HG03159 (cell line): ENCODE results near the gene EBF3.

Source experiments
- ATAC-seq: cut with Tn5 transposase; IDR thresholded peaks from one replicate; pipeline ENCODE4 v1.9.1; 2021; ENCODE audit warnings: mild to moderate bottlenecking, moderate library complexity; ENCODE audit not compliant: unreplicated experiment

EBF3 gene, protein sequence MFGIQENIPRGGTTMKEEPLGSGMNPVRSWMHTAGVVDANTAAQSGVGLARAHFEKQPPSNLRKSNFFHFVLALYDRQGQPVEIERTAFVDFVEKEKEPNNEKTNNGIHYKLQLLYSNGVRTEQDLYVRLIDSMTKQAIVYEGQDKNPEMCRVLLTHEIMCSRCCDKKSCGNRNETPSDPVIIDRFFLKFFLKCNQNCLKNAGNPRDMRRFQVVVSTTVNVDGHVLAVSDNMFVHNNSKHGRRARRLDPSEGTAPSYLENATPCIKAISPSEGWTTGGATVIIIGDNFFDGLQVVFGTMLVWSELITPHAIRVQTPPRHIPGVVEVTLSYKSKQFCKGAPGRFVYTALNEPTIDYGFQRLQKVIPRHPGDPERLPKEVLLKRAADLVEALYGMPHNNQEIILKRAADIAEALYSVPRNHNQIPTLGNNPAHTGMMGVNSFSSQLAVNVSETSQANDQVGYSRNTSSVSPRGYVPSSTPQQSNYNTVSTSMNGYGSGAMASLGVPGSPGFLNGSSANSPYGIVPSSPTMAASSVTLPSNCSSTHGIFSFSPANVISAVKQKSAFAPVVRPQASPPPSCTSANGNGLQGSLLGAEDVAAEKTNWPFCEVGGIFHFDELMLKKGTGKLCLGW

DNA sequence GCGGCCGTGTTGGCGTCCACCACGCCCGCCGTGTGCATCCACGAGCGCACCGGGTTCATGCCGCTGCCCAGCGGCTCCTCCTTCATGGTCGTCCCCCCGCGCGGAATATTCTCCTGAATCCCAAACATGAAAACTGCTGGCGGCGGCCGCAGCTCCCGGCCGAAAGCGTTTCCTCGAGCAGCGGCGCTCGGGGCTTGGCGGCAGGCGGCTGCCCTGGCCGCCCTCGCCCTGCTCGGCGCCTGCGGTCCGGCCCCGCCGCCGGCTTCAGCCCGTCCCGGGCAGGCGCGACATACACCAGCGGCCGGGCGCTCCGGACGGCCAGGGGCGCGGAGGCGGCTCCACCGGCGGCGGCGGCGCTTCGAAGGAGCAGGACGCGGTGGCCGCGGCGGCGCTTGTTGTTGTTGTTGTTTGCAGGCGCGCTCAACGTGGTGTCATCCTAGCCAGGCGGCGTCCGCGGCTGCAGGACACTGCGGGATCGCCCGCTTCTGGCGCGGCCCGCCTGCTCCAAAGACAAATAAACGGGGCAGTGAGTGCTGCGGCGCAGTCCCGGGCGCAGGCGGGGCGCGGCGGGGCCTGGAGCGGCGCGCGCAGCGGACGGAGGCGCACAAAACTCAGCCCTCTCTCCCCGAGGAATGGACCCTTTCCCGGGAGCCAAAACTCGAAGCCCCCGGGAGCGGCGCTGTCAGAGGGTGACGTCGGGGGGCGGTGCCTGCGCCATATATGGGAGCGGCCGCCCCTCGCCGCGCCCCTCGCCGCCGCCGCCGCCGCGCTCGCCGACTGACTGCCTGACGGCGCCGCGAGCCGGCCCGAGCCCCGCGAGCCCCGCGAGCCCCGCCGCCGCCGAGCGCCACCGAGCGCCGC is at the start of gene EBF3:
Gene EBF3 (minus strand): TSS at position 634 of the 861 bp plus-strand sequence. CDS start 506 bp downstream, at position 128.
- no peak for ATAC-seq

GRCh38 chr10:130013335-130014262 is 49.5 kb upstream of the EBF3 start:
- no peak for ATAC-seq

DNA sequence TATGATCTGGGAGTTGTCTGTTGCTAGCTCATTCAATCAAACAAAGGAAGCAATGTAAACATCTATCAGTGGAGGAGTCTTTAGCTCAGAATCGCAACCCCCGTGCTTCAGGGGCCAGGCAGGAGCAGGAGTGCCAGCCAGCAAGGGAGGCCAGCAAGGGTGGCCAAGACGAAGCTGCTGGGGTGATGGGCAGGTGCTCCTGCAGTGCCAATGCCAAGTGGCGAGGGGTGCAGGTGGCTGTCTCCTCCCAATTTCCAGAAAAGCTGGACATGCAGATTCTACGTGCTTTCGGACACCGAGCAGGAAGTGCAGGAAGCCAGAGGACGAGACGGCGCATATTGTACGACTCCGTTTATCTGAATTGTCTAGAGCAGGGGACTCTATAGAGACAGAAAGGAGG is 48.1 kb upstream of the EBF3 start:
- no peak for ATAC-seq

DNA sequence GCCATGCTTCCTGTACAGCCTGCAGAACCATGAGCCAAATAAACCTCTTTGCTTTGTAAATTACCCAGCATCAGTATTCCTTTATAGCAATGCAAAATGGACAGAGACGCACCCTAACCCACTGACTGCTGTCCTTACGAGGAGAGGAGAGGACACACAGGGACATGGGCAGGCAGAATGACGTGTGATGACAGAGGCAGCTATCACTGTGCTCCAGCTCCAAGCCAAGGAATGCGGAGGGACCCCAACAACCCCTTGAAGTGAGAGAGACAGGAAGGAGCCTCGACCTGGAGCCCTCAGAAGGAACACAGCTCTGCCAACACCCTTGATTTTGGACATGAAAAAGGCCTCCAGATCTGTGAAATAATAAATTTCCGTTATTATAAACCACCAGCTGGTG is 46.6 kb upstream of the EBF3 start:
- no peak for ATAC-seq

- ATAC-seq, result no peak
Measured at GRCh38 chr10:130009228-130009627, 45.2 kb upstream of the EBF3 start.

DNA sequence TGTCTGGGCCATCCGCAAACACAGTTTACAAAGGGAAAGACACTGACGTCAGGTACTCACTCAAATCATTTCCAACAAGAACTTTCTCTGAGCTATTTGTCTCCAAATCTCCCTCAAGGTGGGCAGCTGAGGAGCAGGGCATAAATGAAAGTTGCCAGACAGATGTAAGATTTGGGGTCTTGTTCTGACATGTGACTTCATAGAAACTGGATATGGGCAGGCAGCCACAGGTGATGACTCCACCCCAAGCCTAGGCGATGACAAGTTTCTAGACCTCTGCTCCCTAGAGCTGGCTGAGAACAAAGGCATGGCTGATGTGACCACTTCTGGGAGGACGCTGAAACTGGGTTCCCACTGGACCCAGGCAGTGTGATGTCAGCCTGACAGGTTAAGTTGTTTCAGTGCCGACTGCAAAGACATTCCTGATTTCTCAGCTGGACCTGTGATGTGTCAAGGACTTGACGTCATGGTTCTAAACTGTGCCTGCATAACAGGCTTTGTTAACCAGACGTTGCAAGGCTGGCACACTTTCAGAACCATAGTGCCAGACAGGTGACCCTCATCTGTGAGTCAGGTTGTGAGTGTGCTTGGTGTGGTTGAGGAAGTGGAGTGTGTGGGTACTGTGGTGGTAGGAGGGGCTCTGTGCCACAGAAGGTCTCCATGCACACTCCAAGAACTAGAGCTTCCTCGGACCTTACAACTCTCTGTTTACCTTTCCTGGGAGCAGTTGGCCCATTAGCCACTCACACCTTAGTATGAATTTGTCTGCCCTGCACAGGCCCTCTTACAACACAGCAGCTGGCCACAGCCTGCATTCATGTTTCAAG is 39.9 kb upstream of the EBF3 start:
- no peak for ATAC-seq

- ATAC-seq, result no peak
Measured at GRCh38 chr10:130003166-130003565, 39.1 kb upstream of the EBF3 start.

GRCh38 chr10:130002606-130003005 is 38.5 kb upstream of the EBF3 start:
- no peak for ATAC-seq

- no peak for ATAC-seq
Measured at GRCh38 chr10:130000918-130001317, 36.8 kb upstream of the EBF3 start.

DNA sequence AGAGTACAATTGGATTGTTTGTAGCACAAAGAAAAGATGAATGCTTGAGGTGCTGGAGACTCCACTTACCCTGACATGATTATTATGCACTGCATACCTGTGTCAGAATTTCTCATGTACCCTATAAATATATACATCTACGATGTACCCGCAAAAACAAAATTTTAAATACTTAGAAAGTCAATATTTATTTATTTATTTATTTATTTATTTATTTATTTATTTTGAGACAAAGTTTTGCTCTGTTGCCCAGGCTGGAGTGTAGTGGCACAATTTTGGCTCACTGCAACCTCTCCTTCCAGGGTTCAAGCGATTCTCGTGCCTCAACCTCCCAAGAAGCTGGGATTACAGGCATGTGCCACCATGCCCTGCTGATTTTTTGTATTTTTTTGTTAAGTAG is 35.1 kb upstream of the EBF3 start:
- no peak for ATAC-seq

GRCh38 chr10:129993621-129994020 is 29.5 kb upstream of the EBF3 start:
- ATAC-seq, result no peak

GRCh38 chr10:129992356-129992755 is 28.3 kb upstream of the EBF3 start:
- ATAC-seq, result no peak

DNA sequence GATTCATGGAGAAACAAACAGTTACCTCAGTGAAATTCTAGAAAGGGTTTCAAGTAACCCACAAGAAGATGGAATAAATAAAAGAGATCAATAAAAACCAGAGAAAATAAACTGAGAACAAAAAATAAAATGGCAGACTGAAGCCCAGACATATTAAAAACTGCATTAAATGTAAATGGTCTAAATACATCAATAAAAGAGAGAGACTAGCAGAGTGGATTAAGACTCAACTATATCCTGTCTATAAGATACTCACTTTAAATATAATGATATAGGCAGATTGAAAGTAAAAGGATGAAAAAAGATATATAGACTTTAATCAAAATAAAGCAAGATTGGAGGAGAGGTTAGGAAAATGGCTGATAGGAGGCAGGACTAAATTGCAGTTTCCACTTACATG is 18.8 kb upstream of the EBF3 start:
- no peak for ATAC-seq

DNA sequence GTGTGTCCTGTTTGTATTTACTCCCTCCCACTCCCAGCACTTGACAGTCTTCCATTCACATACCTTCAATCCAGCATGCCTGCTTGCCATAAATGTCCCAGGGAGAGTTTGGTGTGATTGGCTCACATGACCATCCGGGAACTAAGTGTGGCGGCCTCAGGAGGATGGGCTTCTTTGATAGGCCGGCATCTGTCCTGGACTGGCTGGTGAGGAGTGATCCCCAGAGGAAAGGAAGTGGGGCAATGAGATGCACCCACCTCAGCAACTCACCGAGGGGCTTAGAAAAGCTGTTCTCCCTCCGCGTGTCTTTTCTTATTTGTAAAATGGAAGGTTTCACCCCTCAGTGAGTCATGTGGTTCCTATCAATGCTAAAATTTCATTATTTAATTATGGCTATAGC is 14.9 kb upstream of the EBF3 start:
- no peak for ATAC-seq

DNA sequence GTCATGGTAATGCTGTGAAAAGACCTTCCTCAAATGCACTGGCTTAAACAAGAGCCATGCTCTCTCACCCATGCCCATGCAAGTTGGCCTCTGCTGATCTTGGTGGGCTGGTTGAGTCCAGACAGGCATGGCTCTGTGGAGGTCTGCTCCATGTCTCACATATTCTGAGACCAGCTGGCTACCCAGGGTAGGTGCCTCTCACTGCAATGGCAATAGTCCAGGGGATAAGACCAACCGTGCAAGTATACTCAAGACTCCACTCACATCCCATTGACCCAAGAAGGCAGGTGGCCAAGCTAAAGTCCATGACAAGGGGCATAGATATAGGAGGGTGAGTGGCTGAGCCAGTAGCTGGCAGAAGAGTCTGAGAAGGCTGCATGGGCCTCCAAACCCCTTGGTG is 14.2 kb upstream of the EBF3 start:
- no peak for ATAC-seq

DNA sequence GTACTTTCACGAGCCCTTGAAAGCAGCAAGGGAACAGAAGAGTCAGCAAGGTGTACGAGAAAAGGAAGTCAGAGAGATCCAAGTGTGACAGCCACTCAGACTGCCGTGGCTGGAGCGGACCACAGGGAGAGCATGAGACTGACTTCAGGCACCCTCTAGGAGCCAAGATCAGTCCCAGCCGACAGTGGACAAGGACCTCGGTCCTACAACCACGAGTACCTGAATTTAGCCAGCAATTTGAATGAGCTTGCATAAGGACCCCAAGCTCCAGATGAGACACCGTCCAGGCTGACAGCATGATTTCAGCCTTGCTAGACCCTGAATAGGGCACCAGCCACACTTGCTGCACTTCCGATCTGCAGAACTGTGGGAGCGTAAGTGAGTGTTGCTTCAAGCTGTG is 13.7 kb upstream of the EBF3 start:
- no peak for ATAC-seq

DNA sequence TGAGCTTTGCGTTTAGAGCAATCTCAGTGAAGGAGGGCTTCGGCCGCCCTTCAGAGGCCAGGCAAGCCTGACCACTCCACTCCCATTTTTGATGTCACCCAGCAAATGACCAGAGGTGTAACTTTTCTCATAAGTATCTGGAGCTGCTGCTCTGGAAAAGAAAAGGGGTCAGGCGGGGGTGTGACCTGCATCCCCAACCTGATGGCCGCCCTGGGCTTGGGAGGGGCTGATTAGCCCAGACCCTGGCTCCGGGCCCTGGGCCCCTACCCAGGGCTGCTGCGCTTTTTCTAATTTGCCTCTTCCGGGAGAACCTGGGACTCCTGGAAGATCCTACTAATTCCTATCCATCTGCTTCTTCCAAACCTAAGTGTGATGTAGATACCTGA is 9.6 kb upstream of the EBF3 start:
- ATAC-seq, result no peak

- ATAC-seq, result no peak
Measured at GRCh38 chr10:129972966-129973673, 9.0 kb upstream of the EBF3 start.
